Embryonic facial prominence (tissue), 1 donor: ENCODE results near the gene BACH1.

ENCODE experiments used
- DNase-seq: peaks from one replicate; pipeline ENCODE4 v3.0.0-alpha.2; 2016; ENCODE audit errors: extremely low spot score

The BACH1 gene

DNA sequence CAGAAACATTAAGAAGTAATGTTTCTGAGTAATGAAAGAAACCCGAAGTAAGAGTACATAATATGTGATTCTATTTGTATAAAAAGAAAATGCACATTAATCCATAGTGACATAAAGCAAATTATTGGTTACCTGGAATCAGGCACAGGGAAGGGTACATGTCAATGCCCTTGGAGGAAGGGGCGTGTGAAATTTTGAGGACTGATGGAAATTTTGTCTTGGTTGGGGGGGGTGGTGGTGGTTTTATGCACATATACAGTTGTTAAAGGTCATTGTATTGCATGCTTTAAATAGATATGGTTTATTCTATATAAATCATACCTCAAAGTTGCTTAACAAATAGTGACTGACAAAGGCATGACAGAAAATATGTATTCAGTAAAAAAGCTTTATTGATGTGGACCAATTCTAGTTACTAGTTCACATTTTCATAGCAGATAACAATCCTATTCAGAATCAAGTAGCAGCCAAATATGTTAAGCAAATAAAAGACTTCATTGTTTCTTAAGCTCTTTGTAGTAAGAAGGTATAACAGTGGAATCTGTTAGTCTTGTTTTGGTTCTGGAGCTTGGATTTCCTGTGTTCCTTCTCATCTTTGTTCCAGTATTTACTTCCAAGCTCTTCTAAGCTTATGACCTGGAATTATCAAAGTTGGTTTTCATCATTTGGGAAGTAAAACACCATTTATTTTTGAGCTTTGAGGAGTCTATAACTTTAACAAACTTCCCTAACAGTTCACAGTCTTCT is 15.1 kb downstream of the BACH1 start:
- no peak for DNase-seq

DNA sequence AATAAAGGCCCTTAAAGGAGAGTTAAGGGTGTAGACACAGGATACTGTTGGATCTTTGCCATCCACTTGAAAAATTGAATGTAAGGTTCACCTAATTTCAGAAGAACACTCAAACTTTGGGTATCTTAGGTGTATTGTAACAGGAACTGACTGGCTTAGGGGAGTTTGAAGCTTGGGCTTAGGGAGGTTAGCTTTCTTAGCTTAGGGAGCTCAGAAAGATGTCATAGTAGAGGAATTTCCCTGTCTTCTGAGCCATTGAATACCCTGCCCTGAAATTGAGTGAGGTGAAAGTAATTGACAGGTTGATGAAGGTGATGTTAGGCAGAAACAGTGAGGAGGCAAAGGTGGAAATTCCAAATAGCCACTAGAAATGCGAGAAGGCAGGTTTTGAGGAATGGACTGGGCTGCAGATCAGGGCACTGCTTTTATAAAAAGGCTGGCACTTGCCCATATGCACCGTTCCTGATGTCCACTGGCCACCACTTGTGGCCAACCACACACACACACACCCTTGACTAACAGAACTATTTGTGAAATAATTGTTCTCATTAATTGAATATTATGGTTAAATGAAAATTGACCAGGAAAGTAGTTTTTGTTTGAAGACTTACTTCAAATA is 16.5 kb downstream of the BACH1 start:
- DNase-seq: no peak

DNA sequence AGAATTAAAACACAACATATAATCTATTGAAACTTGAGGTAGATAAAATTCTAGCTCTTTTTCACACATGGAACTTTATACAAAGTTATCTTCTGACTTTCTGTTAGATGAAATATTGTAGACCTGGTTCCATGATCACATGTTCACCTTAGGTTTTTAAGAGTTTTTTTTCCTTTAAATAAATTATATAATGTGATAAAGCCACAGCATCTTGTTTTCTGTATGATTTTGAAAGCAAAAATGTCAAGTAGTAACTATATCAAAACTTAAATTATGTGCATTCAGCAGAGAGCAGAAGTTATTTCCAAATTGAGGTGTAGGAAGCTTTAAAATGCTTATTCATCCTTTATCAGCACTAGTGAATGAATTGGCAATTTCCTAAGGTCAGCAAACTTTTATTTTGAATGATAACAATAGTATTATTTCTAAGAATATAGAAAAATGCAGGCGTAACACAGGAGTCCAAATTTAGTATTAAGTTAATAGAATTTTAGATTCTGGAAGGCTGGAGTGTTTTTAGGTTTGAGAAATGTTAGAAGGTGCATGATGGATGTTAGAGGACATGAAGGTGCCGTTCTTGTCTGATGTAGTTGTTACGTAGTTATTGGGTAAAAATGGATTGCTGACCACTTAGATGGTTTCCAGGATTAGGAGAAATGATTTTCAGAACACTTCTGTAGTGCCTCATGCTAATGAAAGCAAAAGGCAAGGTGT is 17.5 kb downstream of the BACH1 start:
- DNase-seq: no peak

DNA sequence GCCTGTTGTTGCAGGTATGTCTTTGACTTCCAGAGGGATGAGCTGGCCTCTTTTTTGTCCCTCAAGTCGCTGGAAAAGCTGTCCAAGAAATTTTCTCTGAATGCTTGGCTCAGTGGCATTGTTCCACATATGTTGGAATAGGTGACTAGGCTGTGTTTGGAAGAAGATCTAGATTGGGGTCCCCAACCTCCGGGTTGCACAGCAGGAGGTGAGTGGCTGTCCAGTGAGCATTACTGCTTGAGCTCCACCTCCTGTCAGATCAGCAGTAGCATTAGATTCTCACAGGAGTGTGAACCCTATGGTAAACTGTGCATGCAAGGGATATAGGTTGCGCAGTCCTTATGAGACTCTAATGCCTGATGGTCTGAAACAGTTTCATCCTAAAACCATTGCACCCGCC is 18.1 kb downstream of the BACH1 start:
- DNase-seq: no peak

DNA sequence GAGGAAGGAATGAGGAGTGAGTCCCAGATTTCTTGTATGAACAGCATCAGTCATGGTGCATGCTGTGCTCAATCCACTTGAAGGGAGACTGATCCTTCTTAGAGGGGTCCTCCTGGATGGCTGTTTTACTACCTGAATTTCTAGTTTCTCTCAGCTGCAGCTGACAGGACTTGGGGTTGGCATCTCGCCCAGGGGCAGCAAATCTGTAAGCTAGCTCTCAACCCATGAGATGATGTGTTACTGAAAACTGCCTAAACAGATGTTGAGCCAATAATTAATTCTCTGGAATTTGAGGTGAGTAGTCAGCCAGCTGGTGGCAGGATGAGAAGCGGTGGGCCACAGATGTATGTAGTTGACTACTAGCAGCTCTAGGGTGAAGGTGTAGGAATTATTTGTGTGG is 19.6 kb downstream of the BACH1 start:
- no peak for DNase-seq

DNA sequence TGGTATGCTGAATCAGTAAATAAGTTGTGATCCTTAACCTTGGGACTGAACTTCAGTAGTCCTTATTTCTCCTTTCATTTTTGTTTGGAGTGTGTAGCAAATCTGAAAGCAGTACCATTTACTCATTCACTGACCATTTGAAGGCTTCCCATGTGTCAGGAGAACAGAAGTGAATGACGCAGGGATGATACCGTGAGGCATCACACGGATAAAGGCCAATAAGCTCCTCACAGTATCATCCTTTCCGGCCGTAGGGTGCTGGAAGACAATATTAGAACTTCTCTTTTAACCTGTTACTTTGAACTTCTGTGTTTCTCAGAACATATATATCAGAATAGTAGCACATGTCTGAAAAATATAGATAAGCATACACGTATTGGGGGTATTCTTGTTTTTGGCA is 21.3 kb downstream of the BACH1 start:
- DNase-seq: no peak

DNA sequence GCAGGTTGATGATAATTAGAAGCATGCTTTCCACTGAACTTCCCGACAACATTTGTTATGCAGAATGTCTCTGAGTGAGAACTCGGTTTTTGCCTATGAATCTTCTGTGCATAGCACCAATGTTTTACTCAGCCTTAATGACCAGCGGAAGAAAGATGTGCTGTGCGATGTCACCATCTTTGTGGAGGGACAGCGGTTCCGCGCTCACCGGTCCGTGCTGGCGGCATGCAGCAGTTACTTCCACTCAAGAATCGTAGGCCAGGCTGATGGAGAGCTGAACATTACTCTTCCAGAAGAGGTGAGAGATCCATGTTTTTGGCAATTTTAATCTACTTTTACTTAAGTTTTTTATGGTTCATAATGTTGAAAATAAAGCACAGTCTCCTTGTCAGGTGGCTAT is 22.5 kb downstream of the BACH1 start:
- DNase-seq: no peak

DNA sequence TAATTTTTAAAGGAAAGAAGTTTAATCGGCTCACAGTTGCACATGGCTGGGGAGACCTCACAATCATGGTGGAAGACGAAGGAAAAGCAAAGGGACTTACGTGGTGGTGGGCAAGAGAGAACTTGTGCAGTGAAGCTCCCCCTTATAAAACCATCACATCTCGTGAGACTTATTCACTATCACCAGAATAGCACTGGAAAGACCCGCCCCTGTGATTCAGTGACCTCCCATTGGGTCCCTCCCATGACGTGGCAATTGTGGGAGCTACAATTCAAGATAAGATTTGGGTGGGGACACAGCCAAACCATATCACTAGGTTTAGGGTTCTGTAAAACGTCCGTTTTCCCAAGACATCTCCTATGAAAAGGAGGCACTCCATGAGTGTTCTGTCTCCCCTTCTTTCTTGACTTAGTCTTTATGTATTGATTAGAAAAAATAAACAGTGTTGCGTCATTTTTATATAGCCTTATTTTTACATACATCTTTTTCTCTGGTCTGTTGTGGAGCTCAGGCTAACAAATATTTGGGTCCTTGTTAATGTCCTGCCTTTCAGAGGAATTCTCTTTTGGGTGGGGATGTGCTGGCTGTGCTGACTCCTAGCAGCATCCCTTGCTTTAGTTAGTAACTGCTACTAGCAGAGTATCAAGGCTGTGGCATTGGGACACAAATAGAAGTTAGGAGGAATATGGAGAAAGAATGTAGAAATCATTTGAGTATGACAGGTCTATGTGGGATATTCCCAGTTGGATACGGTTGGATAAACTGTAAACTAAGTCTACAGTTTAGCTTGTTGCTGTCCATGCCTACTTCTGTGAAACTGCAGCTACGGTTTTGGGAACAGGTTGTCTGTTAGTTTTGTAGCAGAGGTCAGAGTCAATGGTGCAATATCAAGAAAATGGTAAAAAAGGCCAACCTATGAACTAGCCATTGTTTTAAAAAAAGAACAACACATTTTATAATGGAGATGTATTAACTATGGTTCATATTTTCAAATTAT is 23.5 kb downstream of the BACH1 start:
- no peak for DNase-seq

DNA sequence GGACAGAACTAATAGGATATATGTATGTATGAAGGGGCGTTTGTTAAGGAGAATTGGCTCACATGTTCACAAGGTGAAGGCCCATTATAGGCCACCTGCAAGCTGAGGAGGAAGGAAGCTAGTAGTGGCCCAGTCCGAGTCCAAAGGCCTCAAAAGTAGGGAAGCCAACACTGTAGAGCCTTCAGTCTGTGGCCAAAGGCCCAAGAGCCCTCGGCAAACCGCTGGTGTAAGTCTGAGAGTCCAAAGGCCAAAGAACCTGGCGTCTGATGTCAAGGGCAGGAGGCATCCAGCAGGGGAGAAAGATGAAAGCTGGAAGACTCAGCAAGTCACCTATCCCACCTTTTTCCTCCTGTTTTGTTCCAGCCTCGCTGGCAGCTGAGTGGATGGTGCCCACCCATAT is 24.5 kb downstream of the BACH1 start:
- no peak for DNase-seq

DNA sequence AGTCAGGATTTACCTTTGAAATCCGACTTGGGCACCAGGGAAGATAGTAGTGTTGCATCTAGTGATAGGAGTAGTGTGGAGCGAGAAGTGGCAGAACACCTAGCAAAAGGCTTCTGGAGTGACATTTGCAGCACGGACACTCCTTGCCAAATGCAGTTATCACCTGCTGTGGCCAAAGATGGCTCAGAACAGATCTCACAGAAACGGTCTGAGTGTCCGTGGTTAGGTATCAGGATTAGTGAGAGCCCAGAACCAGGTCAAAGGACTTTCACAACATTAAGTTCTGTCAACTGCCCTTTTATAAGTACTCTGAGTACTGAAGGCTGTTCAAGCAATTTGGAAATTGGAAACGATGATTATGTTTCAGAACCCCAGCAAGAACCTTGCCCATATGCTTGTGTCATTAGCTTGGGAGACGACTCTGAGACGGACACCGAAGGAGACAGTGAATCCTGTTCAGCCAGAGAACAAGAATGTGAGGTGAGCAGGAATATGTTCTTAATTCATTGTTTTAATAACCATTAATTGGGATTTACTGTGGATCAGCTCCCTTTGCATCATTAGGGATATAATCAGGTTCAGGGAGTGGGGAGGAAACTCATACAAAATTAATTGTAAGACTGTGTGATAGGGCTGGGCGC is 28.3 kb downstream of the BACH1 start:
- DNase-seq: no peak

DNA sequence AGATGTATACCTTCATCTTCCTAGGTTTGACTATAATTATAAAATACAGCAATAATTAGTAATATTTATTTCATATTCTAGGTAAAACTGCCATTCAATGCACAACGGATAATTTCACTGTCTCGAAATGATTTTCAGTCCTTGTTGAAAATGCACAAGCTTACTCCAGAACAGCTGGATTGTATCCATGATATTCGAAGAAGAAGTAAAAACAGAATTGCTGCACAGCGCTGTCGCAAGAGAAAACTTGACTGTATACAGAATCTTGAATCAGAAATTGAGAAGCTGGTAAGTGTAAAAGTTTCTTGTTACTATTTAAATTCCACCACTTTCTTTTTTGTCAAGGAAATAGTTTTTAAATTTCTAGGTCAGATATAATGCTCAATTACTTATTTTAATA is 30.7 kb downstream of the BACH1 start:
- no peak for DNase-seq

DNA sequence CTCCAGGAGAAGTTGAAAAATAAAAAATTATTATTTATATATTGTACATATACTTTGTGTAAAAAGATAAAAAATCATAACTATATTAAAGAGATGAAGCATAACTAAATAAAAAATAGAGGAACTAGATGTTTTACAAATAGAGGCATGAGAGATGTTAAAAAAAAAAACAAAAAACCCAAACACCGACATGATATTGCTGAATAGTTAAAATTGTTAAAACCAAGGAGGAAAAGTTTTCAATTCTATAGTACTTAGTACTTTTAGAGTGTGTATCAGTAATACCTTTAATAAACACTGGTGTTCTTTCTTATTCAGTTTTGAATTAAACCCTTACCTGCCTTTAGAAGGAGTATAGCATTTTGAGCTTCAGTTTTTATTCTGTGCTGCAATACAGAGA is 32.1 kb downstream of the BACH1 start:
- no peak for DNase-seq

DNA sequence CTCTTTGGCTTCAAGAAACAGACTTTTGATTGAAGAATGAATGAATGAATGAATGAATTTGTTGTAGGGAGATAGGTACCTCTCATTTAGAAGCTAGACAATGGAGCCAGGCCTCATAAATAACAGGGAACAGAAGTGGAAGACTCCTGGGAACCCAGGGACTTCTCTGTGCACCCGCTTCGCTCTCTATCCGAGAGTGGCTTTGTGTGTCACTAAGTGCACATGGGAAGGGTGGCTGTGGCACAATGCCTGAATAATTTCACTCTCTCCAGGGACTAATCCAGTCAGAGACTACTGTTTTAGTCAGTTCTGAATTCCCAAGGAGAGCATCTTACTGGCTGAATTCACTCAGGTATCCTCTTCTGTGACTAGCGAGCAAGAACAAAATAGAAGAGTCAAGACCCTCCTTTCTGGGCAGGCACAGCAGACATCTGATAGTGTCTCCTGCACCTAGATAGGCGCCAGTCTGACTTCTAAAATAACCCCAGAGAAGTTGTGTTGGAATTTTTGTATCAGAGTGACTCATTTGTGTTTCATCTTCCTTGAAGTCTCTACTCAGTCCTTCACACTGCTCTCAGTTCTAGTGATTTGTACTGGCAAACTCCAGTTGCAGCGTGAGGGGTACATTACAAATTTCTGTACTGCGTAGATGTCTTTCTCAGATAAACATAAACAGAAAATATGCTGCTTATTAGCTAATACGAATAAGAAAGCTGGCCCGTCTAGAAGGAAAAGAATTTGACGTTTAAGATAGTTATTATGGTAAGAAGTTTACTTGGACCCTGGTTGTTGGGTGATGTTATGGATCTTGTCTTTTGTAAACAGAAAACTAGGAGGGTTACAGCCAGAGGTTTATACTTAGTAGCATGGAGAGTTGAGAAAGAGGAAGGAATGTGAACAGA is 34.0 kb downstream of the BACH1 start:
- no peak for DNase-seq

DNA sequence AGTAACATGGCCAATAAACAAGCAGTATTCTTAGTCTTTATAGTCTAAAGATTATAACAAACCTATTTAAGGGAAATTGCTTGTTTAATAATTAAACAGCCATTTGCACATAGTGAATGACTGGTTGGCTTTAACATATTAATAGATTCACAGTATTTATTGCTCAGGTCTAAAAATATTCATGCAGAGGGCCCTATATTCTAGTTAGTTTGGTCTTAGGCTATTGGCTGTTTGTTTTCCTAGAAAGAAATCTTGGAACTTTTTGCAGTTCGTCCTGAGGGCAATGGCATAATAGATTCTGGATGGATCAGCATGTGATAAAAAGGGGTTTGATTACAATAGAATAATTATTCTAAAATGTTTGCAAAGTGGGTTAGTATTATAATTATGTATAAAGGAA is 34.7 kb downstream of the BACH1 start:
- DNase-seq: no peak

DNA sequence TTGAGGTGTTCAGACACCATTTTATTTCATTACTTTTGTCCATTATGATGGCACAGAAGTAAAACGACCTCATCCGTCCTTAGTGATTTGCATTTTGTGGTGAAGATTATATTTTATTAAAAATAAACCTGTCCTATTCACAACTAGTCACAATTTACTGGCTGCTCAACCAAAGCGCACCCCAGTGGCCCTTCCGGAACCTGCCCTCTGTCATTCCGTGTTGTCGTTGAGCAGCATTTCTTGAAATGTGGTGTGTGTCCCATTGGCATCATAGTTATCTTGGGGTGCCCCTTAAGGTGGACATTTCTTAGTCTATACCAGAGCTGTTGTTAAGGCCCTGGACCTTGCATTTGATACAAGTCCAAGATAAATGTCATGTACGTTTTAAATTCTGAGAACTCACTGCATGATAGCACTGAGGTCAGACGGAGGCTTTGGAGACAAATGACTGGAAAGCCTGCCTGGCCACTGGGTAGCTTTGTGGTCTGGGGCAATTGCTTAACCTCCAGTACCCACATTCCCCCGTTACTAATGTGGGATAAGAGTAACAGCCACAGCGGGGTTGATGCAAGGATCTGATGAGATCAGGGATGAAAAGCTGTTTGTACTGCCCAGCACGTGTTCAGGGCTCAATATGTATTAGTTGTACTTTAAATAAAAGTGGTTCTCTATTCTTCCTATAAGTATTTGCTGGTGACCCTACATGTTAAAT is 36.2 kb downstream of the BACH1 start:
- no peak for DNase-seq

DNA sequence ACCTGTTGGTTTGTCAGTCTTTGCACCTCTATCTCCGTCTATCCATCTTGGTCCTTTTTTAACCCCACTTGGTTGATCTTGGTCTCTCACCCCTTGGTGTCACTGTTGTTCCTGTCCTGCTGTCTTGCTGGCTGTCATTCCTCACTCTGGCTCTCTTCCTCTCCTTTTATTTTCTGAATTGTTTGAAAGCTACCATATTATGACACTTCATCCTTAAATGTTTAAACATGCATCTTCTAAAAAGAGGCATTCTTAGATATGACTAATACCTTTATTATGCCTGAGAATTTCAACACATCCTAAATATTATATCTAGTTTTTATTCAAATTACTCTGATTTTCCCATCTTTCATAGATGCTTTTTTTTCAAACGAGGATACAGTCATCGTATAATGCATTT is 37.0 kb downstream of the BACH1 start:
- no peak for DNase-seq

DNA sequence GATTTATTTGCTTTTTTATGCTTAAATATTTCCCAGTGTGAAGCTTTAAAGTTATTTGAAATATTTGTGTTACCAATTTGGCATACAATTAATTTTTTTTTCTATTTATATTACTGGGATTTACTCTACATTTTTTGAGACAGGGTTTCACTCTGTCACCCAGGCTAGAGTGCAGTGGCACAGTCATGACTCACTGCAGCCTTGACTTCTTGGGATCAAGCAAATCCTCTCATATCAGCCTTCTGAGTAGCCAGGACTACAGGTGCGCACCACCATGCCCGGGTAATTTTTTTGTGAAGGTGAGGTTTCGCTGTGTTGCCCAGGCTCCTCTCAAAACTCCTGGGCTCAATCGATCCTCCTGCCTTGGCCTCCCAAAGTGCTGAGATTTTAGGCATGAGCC is 39.5 kb downstream of the BACH1 start:
- DNase-seq: no peak

DNA sequence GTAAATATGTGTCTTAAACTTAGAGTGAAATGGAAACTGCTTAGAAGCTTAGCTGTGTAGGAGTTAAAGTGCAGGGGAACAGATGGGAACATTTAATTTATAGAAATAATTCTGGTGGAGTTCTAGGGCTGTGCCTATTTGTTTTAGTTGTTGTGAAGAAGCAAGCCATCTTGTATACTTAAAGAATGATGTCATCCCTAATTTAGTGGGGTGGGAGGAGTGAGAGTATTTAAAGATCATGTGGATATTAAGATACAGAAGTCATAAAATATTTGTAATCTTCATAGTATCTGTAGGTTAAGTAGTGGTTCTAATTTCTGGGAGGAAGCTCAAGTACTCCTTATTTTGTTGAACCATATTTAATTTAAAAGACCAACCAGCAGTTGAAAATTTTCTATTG is 41.5 kb downstream of the BACH1 start:
- no peak for DNase-seq

DNA sequence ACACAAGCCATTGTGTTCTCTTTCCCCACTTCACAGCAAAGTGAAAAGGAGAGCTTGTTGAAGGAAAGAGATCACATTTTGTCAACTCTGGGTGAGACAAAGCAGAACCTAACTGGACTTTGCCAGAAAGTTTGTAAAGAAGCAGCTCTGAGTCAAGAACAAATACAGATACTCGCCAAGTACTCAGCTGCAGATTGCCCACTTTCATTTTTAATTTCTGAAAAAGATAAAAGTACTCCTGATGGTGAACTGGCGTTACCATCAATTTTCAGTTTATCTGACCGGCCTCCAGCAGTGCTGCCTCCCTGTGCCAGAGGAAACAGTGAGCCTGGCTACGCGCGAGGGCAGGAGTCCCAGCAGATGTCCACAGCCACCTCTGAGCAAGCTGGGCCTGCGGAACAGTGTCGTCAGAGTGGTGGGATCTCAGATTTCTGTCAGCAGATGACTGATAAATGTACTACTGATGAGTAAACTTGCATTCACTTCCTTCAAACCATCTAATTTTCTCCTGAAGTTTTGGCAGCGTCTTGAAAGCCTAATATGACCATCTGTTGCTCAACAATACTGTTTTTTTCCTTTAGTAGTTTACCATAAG is 43.7 kb downstream of the BACH1 start:
- no peak for DNase-seq
